ENCODE measurements around the gene KCND2. TPM values are rescaled to one million over a fixed set of nuclear protein-coding genes. Genes with fewer than 3 reads are reported as not detected.

KCND2 gene
- total and polyA plus RNA-seq, 8 donors: 0.21 to 1.9 (median 0.63) TPM

GRCh38 chr7:120241973-120242372, 31.0 kb upstream of the KCND2 start:
- intact Hi-C loops (cut with DNase I): no loop called here
- DNase-seq (no peak), ATAC-seq (no peak)
- H3K4me3 ChIP-seq: no peak overlapping the region
- H3K9me3 ChIP-seq: peaks cover 0 to 3% of the 10 kb centered on the region in 2 donors
- H3K36me3 ChIP-seq: no peaks in the 10 kb centered on the region
- no peaks in the 10 kb centered on the region for H3K27me3 ChIP-seq
- no peaks in the 10 kb centered on the region for H3K4me1 ChIP-seq
- no peak overlapping the region for H3K27ac ChIP-seq
- TF ChIP-seq, protein P1, sequence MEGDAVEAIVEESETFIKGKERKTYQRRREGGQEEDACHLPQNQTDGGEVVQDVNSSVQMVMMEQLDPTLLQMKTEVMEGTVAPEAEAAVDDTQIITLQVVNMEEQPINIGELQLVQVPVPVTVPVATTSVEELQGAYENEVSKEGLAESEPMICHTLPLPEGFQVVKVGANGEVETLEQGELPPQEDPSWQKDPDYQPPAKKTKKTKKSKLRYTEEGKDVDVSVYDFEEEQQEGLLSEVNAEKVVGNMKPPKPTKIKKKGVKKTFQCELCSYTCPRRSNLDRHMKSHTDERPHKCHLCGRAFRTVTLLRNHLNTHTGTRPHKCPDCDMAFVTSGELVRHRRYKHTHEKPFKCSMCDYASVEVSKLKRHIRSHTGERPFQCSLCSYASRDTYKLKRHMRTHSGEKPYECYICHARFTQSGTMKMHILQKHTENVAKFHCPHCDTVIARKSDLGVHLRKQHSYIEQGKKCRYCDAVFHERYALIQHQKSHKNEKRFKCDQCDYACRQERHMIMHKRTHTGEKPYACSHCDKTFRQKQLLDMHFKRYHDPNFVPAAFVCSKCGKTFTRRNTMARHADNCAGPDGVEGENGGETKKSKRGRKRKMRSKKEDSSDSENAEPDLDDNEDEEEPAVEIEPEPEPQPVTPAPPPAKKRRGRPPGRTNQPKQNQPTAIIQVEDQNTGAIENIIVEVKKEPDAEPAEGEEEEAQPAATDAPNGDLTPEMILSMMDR (IDR thresholded peaks at IDR 0.05): no peak

DNA sequence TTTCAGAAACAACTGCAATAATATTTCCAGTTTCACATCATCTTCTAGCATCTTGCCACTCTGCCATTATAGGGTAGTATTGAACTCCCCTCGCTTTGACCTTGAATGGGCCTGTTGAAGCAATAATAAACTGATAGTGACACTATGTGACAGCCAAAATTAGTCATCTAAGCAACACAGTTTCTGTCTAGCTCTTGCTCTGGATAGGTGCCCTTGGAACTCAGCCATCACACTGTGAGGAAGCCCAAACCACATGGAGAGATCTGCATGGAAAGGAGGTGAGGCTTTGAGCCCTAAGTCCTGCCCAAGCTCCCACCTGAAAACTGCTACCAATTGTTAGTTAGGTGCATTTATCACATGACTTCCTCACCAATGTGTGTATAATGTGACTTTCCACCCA, 18.1 kb upstream of the KCND2 start:
- Histone ChIP-seq H3K4me1 (no peaks in the 10 kb centered on the region), H3K9me3 (peaks cover 0 to 4% of the 10 kb centered on the region in 2 donors), H3K27me3 (no peaks in the 10 kb centered on the region), H3K27ac (no peak overlapping the region), H3K36me3 (no peaks in the 10 kb centered on the region), H3K4me3 (no peak overlapping the region)
- no peak for ATAC-seq
- no peak for DNase-seq
- TF ChIP-seq, protein P1 (IDR thresholded peaks at IDR 0.05): no peak
- intact Hi-C loops (cut with DNase I): no loop called here

DNA sequence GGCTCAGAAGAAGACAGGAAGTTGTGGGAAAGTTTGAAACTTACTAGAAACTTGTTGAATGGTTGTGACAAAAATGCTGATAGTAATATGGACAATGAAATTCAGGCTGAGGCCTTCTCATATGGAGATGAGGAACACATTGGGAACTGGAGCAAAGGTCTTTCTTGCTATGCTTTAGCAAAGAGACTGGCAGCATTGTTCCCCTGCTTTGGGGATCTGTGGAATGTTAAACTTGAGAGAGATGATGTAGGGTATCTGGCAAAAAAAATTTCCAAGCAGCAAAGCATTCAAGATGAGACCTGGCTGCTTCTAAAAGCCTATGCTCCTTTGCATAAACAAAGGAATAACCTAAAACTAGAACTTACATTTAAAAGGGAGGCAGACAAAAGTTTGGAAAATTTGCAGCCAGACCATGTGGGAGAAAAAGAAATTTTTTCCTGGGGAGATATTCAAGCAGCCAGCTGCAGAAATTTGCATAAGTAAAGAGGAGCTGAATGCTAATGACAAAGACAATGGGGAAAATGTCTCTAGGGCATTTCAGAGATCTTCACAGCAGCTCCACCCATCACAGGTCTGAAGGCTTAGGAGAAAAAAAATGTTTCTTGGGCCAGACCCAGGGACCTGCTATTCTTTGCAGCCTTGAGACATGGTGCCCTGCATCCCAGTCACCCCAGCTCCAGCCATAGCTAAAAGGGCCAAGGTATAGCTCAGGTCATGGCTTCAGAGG, 16.5 kb upstream of the KCND2 start:
- Histone ChIP-seq H3K27me3 (no peaks in the 10 kb centered on the region), H3K27ac (no peak overlapping the region), H3K9me3 (peaks cover 0 to 4% of the 10 kb centered on the region in 2 donors), H3K36me3 (no peaks in the 10 kb centered on the region), H3K4me1 (no peaks in the 10 kb centered on the region), H3K4me3 (no peak overlapping the region)
- intact Hi-C loops (cut with DNase I): no loop called here
- no peak for DNase-seq
- TF ChIP-seq, protein P1 (IDR thresholded peaks at IDR 0.05): no peak
- ATAC-seq: no peak

DNA sequence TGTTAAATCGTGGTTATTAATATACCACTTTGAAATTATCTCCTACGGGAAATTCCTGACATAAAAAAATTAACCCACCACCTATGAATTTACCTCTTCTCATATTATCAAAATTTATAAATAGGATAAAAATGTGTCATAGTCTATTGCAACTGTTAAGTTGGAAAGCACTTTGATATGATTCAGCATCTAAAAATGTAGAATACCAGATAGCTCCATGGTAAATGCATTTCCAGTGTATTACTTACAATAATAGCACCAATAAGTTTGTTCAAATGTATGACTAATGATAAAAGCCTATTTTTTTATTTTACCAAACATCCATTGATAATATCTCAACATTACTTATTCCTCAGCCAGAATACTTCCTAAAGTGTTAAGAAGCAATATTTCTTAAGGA, 13.6 kb upstream of the KCND2 start:
- Histone ChIP-seq H3K27me3 (no peaks in the 10 kb centered on the region), H3K9me3 (peaks cover 0 to 4% of the 10 kb centered on the region in 2 donors), H3K36me3 (no peaks in the 10 kb centered on the region), H3K4me1 (no peaks in the 10 kb centered on the region), H3K27ac (no peak overlapping the region), H3K4me3 (no peak overlapping the region)
- TF ChIP-seq, protein P1 (IDR thresholded peaks at IDR 0.05): no peak
- intact Hi-C loops (cut with DNase I): no loop called here
- ATAC-seq: no peak
- no peak for DNase-seq

DNA sequence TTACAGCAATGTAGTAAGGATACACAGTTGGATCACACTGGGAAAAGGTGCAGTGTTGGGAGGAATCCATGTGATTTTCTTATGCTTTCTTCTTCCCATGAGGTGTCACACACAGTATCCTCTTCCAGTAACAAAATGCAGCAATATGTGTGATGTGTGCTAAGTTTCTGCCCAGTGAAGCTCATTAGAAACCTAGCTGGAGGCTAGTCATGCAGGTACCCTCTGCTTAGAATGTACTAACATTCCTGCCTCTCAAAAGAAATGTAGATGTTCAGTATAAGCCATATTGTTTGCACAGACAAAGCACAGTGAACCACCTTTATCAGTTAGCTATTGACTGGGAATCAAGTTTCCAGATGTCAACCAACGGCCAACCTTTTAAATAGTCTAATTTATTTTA, 12.9 kb upstream of the KCND2 start:
- H3K27me3 ChIP-seq: no peaks in the 10 kb centered on the region
- TF ChIP-seq, protein P1 (IDR thresholded peaks at IDR 0.05): no peak
- H3K36me3 ChIP-seq: no peaks in the 10 kb centered on the region
- H3K9me3 ChIP-seq: peaks cover 0 to 4% of the 10 kb centered on the region in 2 donors
- intact Hi-C loops (cut with DNase I): no loop called here
- H3K4me3 ChIP-seq: no peak overlapping the region
- no peaks in the 10 kb centered on the region for H3K4me1 ChIP-seq
- no peak for DNase-seq
- H3K27ac ChIP-seq: no peak overlapping the region
- no peak for ATAC-seq
